Measurements from ENCODE around the gene PDCD1.
"Not testable (repeated sequence)": the region's sequence is repeated elsewhere in the genome, so short reads cannot be mapped to it uniquely, and the experiment has no call there.

Gene PDCD1

GRCh38 chr2:241858206-241859016, at the start of gene PDCD1:
Gene PDCD1, minus strand, starts transcription at chr2:241858894. Its CDS starts 56 bp downstream, at chr2:241858838.
- no peak for DNase-seq

- DNase-seq: not testable (repeated sequence)
Observed at GRCh38 chr2:241907831-241908230, 49.1 kb upstream of the PDCD1 start.

GRCh38 chr2:241906826-241907570, 48.3 kb upstream of the PDCD1 start:
- DNase-seq: peak; percentile 57

- DNase-seq: not testable (repeated sequence)
Observed at GRCh38 chr2:241906378-241906770, 47.7 kb upstream of the PDCD1 start.

GRCh38 chr2:241905716-241906377, 47.2 kb upstream of the PDCD1 start:
- DNase-seq: no peak

GRCh38 chr2:241904791-241905710, 46.4 kb upstream of the PDCD1 start:
- DNase-seq: peak; percentile 61

- DNase-seq: peak; percentile 31
Observed at GRCh38 chr2:241904011-241904718, 45.5 kb upstream of the PDCD1 start.

GRCh38 chr2:241903121-241904010, 44.7 kb upstream of the PDCD1 start:
- no peak for DNase-seq

GRCh38 chr2:241902357-241902991, 43.8 kb upstream of the PDCD1 start:
- DNase-seq: no peak

GRCh38 chr2:241901500-241902351, 43.0 kb upstream of the PDCD1 start:
- DNase-seq: no peak

- DNase-seq: no peak
Observed at GRCh38 chr2:241901018-241901380, 42.3 kb upstream of the PDCD1 start.

GRCh38 chr2:241900251-241901017, 41.7 kb upstream of the PDCD1 start:
- DNase-seq: no peak

- no peak for DNase-seq
Observed at GRCh38 chr2:241898463-241899270, 40.0 kb upstream of the PDCD1 start.

- DNase-seq: no peak
Observed at GRCh38 chr2:241897231-241897916, 38.7 kb upstream of the PDCD1 start.

GRCh38 chr2:241896746-241897201, 38.1 kb upstream of the PDCD1 start:
- DNase-seq: no peak

GRCh38 chr2:241895712-241896641, 37.3 kb upstream of the PDCD1 start:
- DNase-seq: no peak
